Measurements from ENCODE around the gene CACNA1C. TPM values are rescaled to one million over a fixed set of nuclear protein-coding genes. Genes with fewer than 3 reads are reported as not detected.

CACNA1C gene
- total RNA-seq, 2 donors from 2014 or later = 0.06 TPM; not detected in 1

GRCh38 chr12:2263901-2264300, 211.1 kb downstream of the CACNA1C start:
- Mint-ChIP-seq H3K27me3 (peaks cover 0 to 7% of the 10 kb centered on the region in 2 donors), H3K27ac (no peak overlapping the region), H3K9me3 (no peaks in the 10 kb centered on the region), H3K4me1 (ENCODE audit: low read depth in 2 of 2) (no peaks in the 10 kb centered on the region), H3K4me3 (no peak overlapping the region), H3K36me3 (no peaks in the 10 kb centered on the region)
- DNase-seq (ENCODE audit: low spot score) (no peak), ATAC-seq (peak in 1 of 2 donors; percentile 21)

GRCh38 chr12:2264651-2265232, 212.0 kb downstream of the CACNA1C start:
- H3K27me3 Mint-ChIP-seq = peaks cover 0 to 3% of the 10 kb centered on the region in 2 donors
- no peaks in the 10 kb centered on the region for H3K9me3 Mint-ChIP-seq
- no peaks in the 10 kb centered on the region for H3K36me3 Mint-ChIP-seq
- no peak overlapping the region for H3K4me3 Mint-ChIP-seq
- H3K27ac Mint-ChIP-seq = no peak overlapping the region
- no peak for DNase-seq (ENCODE audit: low spot score)
- no peaks in the 10 kb centered on the region for H3K4me1 Mint-ChIP-seq (ENCODE audit: low read depth in 2 of 2)
- ATAC-seq = no peak

GRCh38 chr12:2265461-2266167, 212.8 kb downstream of the CACNA1C start:
- DNase-seq (ENCODE audit: low spot score) = no peak
- no peaks in the 10 kb centered on the region for H3K4me1 Mint-ChIP-seq (ENCODE audit: low read depth in 2 of 2)
- ATAC-seq = no peak
- no peaks in the 10 kb centered on the region for H3K36me3 Mint-ChIP-seq
- H3K27me3 Mint-ChIP-seq = peaks cover 0 to 3% of the 10 kb centered on the region in 2 donors
- H3K9me3 Mint-ChIP-seq = no peaks in the 10 kb centered on the region
- H3K27ac Mint-ChIP-seq = no peak overlapping the region
- H3K4me3 Mint-ChIP-seq = no peak overlapping the region

GRCh38 chr12:2266666-2267620, 214.2 kb downstream of the CACNA1C start:
- ATAC-seq = no peak
- no peak overlapping the region for H3K27ac Mint-ChIP-seq
- H3K9me3 Mint-ChIP-seq = no peaks in the 10 kb centered on the region
- no peak overlapping the region for H3K4me3 Mint-ChIP-seq
- no peaks in the 10 kb centered on the region for H3K4me1 Mint-ChIP-seq (ENCODE audit: low read depth in 2 of 2)
- DNase-seq (ENCODE audit: low spot score) = no peak
- no peaks in the 10 kb centered on the region for H3K36me3 Mint-ChIP-seq
- H3K27me3 Mint-ChIP-seq = peaks cover 0 to 3% of the 10 kb centered on the region in 2 donors

- Mint-ChIP-seq H3K4me1 (ENCODE audit: low read depth in 2 of 2) (no peaks in the 10 kb centered on the region), H3K27me3 (peaks cover 0 to 3% of the 10 kb centered on the region in 2 donors), H3K27ac (no peak overlapping the region), H3K9me3 (no peaks in the 10 kb centered on the region), H3K4me3 (no peak overlapping the region), H3K36me3 (no peaks in the 10 kb centered on the region)
- ATAC-seq (no peak), DNase-seq (ENCODE audit: low spot score) (no peak)
Measured at GRCh38 chr12:2267703-2268470, 215.1 kb downstream of the CACNA1C start.

DNA sequence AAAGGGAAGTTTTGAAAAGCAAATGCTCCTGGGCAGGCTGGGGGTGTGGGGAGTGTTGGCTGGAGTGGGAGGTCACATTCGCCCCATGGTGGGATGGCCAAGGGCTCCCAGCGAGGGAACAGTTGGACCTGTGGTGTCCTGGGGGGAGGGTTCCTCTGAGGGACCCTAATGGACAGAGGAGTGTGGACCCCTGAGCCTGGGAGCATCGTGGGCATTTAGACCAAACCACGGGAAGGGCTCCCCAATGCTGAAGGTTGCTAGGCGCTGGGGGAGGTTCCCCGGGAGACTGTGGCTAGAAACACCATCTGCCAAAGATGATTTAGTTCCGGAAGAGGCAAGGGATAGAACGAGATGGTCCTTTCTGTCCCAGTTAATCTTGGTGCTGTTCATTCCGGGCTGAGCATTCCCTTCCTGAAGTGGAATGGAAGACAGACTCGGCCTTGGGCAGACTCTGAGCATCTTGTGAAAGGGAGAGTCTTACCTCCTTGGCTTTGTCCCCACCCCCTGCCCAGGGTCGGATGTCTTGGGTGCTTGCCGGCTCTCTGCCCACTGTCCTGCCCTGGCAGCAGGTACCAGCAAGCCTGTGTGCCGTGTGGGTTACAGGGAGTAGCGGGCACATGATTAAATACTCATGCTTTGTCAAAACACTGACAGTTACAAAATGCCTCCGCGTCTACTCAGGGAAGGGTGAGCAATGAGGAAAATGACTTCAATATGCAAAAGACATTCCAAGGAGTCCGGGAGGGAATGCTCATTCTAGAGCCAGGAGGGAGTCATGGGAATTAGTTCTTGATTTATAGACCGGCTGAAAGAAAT, 215.9 kb downstream of the CACNA1C start:
- Mint-ChIP-seq H3K4me3 (no peak overlapping the region), H3K4me1 (ENCODE audit: low read depth in 2 of 2) (no peaks in the 10 kb centered on the region)

GRCh38 chr12:2270846-2271245, 218.1 kb downstream of the CACNA1C start:
- Mint-ChIP-seq H3K4me1 (ENCODE audit: low read depth in 2 of 2) (no peaks in the 10 kb centered on the region), H3K27me3 (peaks cover 0 to 3% of the 10 kb centered on the region in 2 donors), H3K27ac (no peak overlapping the region), H3K36me3 (no peaks in the 10 kb centered on the region), H3K9me3 (no peaks in the 10 kb centered on the region), H3K4me3 (no peak overlapping the region)
- DNase-seq (ENCODE audit: low spot score) (no peak), ATAC-seq (no peak)

More for the DNA sequence above, 215.9 kb downstream of the CACNA1C start:
- H3K36me3 Mint-ChIP-seq = no peaks in the 10 kb centered on the region
- H3K27ac Mint-ChIP-seq = no peak overlapping the region
- DNase-seq (ENCODE audit: low spot score) (no peak), ATAC-seq (no peak)
- H3K27me3 Mint-ChIP-seq = peaks cover 0 to 3% of the 10 kb centered on the region in 2 donors
- H3K9me3 Mint-ChIP-seq = no peaks in the 10 kb centered on the region

DNA sequence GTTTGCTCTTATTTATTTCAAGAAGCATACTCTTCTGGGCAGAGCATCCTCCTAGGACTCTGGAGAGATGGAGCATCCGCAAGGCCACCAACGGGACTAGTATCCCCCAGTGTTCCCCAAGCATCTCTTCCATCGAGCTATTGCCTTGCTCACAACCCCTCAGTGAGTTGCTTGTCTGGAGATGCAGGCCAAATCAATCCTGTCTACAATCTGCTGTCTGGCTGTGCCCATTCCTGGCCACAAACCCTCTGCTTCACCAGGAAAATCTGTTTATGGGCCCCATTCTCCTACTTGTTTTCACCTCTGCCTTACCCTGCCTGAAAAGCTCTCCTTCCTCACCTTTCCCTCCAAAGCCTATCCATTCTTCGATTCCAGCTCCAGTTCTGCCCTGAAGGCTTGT, 219.2 kb downstream of the CACNA1C start:
- H3K27me3 Mint-ChIP-seq = peaks cover 0 to 3% of the 10 kb centered on the region in 2 donors

DNA sequence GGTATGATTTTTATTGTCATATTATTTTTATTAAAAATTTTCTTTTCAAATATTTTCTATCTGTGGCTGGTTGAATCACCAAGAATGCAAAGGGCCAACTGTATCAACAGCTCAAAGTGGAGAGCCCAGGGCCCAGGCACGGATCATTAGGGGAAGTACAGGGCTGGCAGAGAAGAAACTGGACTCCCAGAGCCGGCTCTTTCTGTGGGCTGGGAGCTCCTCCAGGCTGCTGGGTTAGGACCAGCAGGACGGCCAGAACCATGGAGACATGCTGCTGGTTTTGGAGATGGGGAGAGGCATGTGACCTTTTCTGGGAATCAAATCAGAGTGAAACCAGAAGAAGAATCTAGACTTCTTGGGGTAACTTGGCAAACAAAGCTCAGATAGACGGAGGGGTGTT, 220.5 kb downstream of the CACNA1C start:
- H3K4me1 Mint-ChIP-seq (ENCODE audit: low read depth in 2 of 2) = no peaks in the 10 kb centered on the region
- ATAC-seq (no peak), DNase-seq (ENCODE audit: low spot score) (no peak)
- H3K4me3 Mint-ChIP-seq = no peak overlapping the region
- H3K27ac Mint-ChIP-seq = no peak overlapping the region
- no peaks in the 10 kb centered on the region for H3K9me3 Mint-ChIP-seq
- H3K36me3 Mint-ChIP-seq = no peaks in the 10 kb centered on the region
- H3K27me3 Mint-ChIP-seq = peaks cover 0 to 3% of the 10 kb centered on the region in 2 donors

More for the DNA sequence above, 219.2 kb downstream of the CACNA1C start:
- Mint-ChIP-seq H3K4me1 (ENCODE audit: low read depth in 2 of 2) (no peaks in the 10 kb centered on the region), H3K36me3 (no peaks in the 10 kb centered on the region), H3K4me3 (no peak overlapping the region), H3K9me3 (no peaks in the 10 kb centered on the region), H3K27ac (no peak overlapping the region)
- ATAC-seq (no peak), DNase-seq (ENCODE audit: low spot score) (no peak)

DNA sequence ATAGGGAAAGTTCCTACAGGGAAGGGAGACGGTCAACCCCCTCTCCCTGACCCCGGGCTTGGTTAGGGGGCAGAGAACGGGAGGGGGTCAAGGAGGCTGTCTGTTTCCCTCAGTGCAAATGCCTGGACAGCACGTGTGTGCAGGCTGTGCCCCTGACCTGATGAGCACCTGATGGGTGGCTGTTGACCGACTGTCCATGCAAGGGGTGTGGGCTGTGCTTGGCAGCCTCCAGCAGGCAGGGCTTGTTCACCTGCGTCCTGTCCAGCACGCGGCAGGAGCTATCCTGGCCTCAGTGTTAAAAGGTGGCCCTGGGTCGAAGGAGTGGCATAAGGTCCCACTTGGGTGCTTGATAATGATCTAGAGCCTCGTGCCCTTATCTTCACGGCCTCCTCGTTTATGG, 221.0 kb downstream of the CACNA1C start:
- DNase-seq (ENCODE audit: low spot score) = no peak
- no peaks in the 10 kb centered on the region for H3K4me1 Mint-ChIP-seq (ENCODE audit: low read depth in 2 of 2)
- H3K36me3 Mint-ChIP-seq = no peaks in the 10 kb centered on the region
- no peak overlapping the region for H3K27ac Mint-ChIP-seq
- peaks cover 0 to 3% of the 10 kb centered on the region in 2 donors for H3K27me3 Mint-ChIP-seq
- H3K9me3 Mint-ChIP-seq = no peaks in the 10 kb centered on the region
- H3K4me3 Mint-ChIP-seq = no peak overlapping the region
- no peak for ATAC-seq

DNA sequence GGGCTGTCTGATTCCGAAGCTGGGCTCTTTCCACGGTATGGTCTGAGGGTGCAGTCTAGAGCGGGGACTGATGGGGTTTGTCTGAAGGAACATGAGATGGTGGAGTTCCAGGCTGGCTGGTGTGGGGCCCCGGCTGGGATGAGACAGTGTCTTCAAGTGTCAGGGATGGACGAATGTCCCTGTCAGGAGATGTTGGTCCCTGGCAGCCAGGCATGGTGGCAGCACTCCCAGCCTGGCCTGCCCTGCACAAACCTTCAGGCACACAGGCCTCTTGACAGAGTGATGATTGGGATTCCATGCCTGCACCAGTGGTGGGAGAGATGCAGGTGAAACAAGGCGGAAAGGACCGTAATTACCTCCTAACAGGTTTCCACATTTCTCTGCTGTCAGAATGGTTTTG, 221.9 kb downstream of the CACNA1C start:
- H3K27me3 Mint-ChIP-seq = no peaks in the 10 kb centered on the region
- ATAC-seq (no peak), DNase-seq (ENCODE audit: low spot score) (no peak)
- H3K4me1 Mint-ChIP-seq (ENCODE audit: low read depth in 2 of 2) = no peaks in the 10 kb centered on the region
- no peaks in the 10 kb centered on the region for H3K9me3 Mint-ChIP-seq
- no peak overlapping the region for H3K4me3 Mint-ChIP-seq
- H3K27ac Mint-ChIP-seq = no peak overlapping the region
- no peaks in the 10 kb centered on the region for H3K36me3 Mint-ChIP-seq

DNA sequence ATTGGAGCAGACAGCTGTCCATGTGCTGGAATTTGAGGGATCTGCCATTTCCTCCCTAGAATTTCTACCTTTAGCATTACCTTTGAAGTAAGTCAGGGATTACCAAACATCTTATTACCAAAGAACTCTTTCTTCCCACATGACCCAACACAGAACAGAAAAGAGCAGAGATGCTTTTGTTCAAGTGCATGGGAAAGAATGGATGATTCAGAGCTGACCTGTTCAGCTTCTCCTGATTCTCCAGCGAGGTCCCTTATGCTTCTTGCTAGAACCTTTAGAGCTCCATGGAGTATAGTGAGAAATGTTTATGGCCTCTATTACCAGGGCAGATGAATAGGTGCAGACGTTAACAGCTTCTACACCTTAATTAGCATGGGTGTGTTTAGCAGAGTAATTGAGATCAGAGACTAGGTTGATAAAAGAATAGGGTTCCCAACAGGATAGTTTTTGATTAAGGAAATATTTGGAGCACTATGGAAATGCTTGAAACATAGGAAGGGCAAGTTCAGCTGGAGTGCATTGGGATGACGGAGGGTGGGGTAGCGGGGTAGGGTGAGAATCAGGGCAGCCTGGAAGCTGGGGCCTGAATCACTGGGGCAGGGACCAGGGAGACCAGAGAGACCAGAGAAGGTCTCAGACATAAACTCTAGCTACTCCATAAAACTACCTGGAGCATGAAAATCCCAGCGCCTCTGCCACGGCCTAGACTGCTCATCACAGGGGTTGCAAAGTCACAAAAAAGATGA, 223.7 kb downstream of the CACNA1C start:
- Mint-ChIP-seq H3K9me3 (no peaks in the 10 kb centered on the region), H3K27ac (no peak overlapping the region), H3K4me1 (ENCODE audit: low read depth in 2 of 2) (no peaks in the 10 kb centered on the region), H3K27me3 (peaks cover 0 to 5% of the 10 kb centered on the region in 2 donors), H3K4me3 (no peak overlapping the region), H3K36me3 (no peaks in the 10 kb centered on the region)
- DNase-seq (ENCODE audit: low spot score) = no peak
- no peak for ATAC-seq

Data from natural killer cell treated with Interleukin-12 subunit alpha and Interleukin-12 subunit beta and Interleukin-15 and Interleukin-18, amount 100 ng/mL, for 72 hours (primary cell).